A172 (cell line): ENCODE results near the gene SH3BP5L. TPM values are rescaled to one million over a fixed set of nuclear protein-coding genes. Genes with fewer than 3 reads are reported as not detected.
A peak's percentile ranks its signal among the peaks of the same experiment; 100 is the strongest.
"Not testable (repeated sequence)": the region's sequence is repeated elsewhere in the genome, so short reads cannot be mapped to it uniquely, and the experiment has no call there.

Experiments
- DNase-seq: peaks from one replicate; pipeline ENCODE4 v3.0.0-alpha.2; 2015; ENCODE audit warnings: low spot score
- total RNA-seq: library from RNA; depleted of rRNA; stranded (reverse); fragments of >200 nt; shearing (Covaris generic); gene quantifications from 2 replicates; pipeline ENCODE4 v1.2.3, GENCODE V29; 2014

Gene SH3BP5L
- total RNA-seq, 1 experiment from 2014 or later, result 41.0 TPM

GRCh38 chr1:248810727-248811513 is 14.8 kb downstream of the SH3BP5L start:
- DNase-seq, result peak; percentile 77

GRCh38 chr1:248810000-248810726 is 15.6 kb downstream of the SH3BP5L start:
- no peak for DNase-seq

- DNase-seq, result no peak
These were observed 16.8 kb downstream of the SH3BP5L start for GRCh38 chr1:248808876-248809275.

GRCh38 chr1:248807067-248807737 is 18.5 kb downstream of the SH3BP5L start:
- DNase-seq, result no peak

- DNase-seq, result no peak
These were observed 19.8 kb downstream of the SH3BP5L start for GRCh38 chr1:248805876-248806275.

- DNase-seq, result no peak
These were observed 20.7 kb downstream of the SH3BP5L start for GRCh38 chr1:248804771-248805681.

GRCh38 chr1:248803501-248803900 is 22.2 kb downstream of the SH3BP5L start:
- DNase-seq, result not testable (repeated sequence)

- DNase-seq, result no peak
These were observed 23.3 kb downstream of the SH3BP5L start for GRCh38 chr1:248802454-248802853.

- DNase-seq, result no peak
These were observed 25.3 kb downstream of the SH3BP5L start for GRCh38 chr1:248800459-248800858.

- DNase-seq, result no peak
These were observed 26.9 kb downstream of the SH3BP5L start for GRCh38 chr1:248798791-248799190.

GRCh38 chr1:248794663-248795062 is 31.1 kb downstream of the SH3BP5L start:
- DNase-seq, result not testable (repeated sequence)

- no peak for DNase-seq
These were observed 32.1 kb downstream of the SH3BP5L start for GRCh38 chr1:248793592-248793991.

GRCh38 chr1:248792342-248792741 is 33.4 kb downstream of the SH3BP5L start:
- no peak for DNase-seq

GRCh38 chr1:248791010-248791409 is 34.7 kb downstream of the SH3BP5L start:
- DNase-seq, result no peak

- DNase-seq, result no peak
These were observed 35.3 kb downstream of the SH3BP5L start for GRCh38 chr1:248790456-248790855.

- not testable (repeated sequence) for DNase-seq
These were observed 36.4 kb downstream of the SH3BP5L start for GRCh38 chr1:248789337-248789736.

GRCh38 chr1:248788327-248788726 is 37.4 kb downstream of the SH3BP5L start:
- DNase-seq, result no peak

GRCh38 chr1:248787430-248787829 is 38.3 kb downstream of the SH3BP5L start:
- DNase-seq, result no peak

- peak; percentile 16 for DNase-seq
These were observed 39.6 kb downstream of the SH3BP5L start for GRCh38 chr1:248786156-248786555.

- no peak for DNase-seq
These were observed 42.3 kb downstream of the SH3BP5L start for GRCh38 chr1:248783367-248783766.

GRCh38 chr1:248782416-248783141 is 43.1 kb downstream of the SH3BP5L start:
- no peak for DNase-seq
